Neural progenitor cell (in vitro differentiated cells): Measurements from ENCODE around the gene POLD3.

Source experiments
- EZH2 ChIP-seq: fragments of 200-600 bp; sonication (generic); IDR thresholded peaks from 2 replicates; pipeline ENCODE4 v1.6.1; 2017; ENCODE audit warnings: antibody characterized with exemption, mild to moderate bottlenecking, moderate library complexity
- EZH2phosphoT487 ChIP-seq: fragments of 200-600 bp; sonication (generic); IDR thresholded peaks from 2 replicates; pipeline ENCODE4 v1.6.1; 2017; ENCODE audit warnings: antibody characterized with exemption
- TF ChIP-seq, protein P1 (sequence below): fragments of 200-600 bp; sonication (generic); IDR thresholded peaks from 2 replicates; pipeline ENCODE4 v1.5.1; 2017; ENCODE audit warnings: antibody characterized with exemption, mild to moderate bottlenecking

- TF ChIP-seq EZH2 = no peak
- TF ChIP-seq, protein P1, sequence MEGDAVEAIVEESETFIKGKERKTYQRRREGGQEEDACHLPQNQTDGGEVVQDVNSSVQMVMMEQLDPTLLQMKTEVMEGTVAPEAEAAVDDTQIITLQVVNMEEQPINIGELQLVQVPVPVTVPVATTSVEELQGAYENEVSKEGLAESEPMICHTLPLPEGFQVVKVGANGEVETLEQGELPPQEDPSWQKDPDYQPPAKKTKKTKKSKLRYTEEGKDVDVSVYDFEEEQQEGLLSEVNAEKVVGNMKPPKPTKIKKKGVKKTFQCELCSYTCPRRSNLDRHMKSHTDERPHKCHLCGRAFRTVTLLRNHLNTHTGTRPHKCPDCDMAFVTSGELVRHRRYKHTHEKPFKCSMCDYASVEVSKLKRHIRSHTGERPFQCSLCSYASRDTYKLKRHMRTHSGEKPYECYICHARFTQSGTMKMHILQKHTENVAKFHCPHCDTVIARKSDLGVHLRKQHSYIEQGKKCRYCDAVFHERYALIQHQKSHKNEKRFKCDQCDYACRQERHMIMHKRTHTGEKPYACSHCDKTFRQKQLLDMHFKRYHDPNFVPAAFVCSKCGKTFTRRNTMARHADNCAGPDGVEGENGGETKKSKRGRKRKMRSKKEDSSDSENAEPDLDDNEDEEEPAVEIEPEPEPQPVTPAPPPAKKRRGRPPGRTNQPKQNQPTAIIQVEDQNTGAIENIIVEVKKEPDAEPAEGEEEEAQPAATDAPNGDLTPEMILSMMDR = no peak
- TF ChIP-seq EZH2phosphoT487 = no peak
Observed at GRCh38 chr11:74679513-74679865, 87.1 kb downstream of the POLD3 start.
